GM21447 (cell line): ENCODE measurements around the gene ADAMTSL3.

Source experiments
- ATAC-seq: cut with Tn5 transposase; IDR thresholded peaks from one replicate; pipeline ENCODE4 v1.9.1; 2021; ENCODE audit not compliant: unreplicated experiment

The ADAMTSL3 gene

GRCh38 chr15:83654379-83655236, 685 bp downstream of the ADAMTSL3 start:
- no peak for ATAC-seq

- no peak for ATAC-seq
These were observed 1.3 kb downstream of the ADAMTSL3 start for GRCh38 chr15:83655237-83655616.

- no peak for ATAC-seq
These were observed 2.3 kb downstream of the ADAMTSL3 start for GRCh38 chr15:83656192-83656591.

- ATAC-seq: no peak
These were observed 3.1 kb downstream of the ADAMTSL3 start for GRCh38 chr15:83656943-83657528.

GRCh38 chr15:83657549-83657948, 3.6 kb downstream of the ADAMTSL3 start:
- no peak for ATAC-seq

- no peak for ATAC-seq
These were observed 4.8 kb downstream of the ADAMTSL3 start for GRCh38 chr15:83658430-83659416.

GRCh38 chr15:83659417-83659812, 5.5 kb downstream of the ADAMTSL3 start:
- no peak for ATAC-seq

- no peak for ATAC-seq
These were observed 11.6 kb downstream of the ADAMTSL3 start for GRCh38 chr15:83665480-83665879.

- ATAC-seq: no peak
These were observed 16.8 kb downstream of the ADAMTSL3 start for GRCh38 chr15:83670672-83671229.

GRCh38 chr15:83671603-83672002, 17.7 kb downstream of the ADAMTSL3 start:
- ATAC-seq: no peak

- no peak for ATAC-seq
These were observed 19.5 kb downstream of the ADAMTSL3 start for GRCh38 chr15:83673385-83673784.

- no peak for ATAC-seq
These were observed 28.7 kb downstream of the ADAMTSL3 start for GRCh38 chr15:83682476-83683088.

- ATAC-seq: no peak
These were observed 32.0 kb downstream of the ADAMTSL3 start for GRCh38 chr15:83685916-83686332.

GRCh38 chr15:83688201-83688600, 34.3 kb downstream of the ADAMTSL3 start:
- no peak for ATAC-seq

GRCh38 chr15:83690676-83691075, 36.8 kb downstream of the ADAMTSL3 start:
- ATAC-seq: no peak

- ATAC-seq: no peak
These were observed 39.0 kb downstream of the ADAMTSL3 start for GRCh38 chr15:83692746-83693581.

- no peak for ATAC-seq
These were observed 40.1 kb downstream of the ADAMTSL3 start for GRCh38 chr15:83694015-83694414.

- no peak for ATAC-seq
These were observed 40.6 kb downstream of the ADAMTSL3 start for GRCh38 chr15:83694536-83694935.

- no peak for ATAC-seq
These were observed 41.3 kb downstream of the ADAMTSL3 start for GRCh38 chr15:83695246-83695645.
